Cardiac muscle cell (in vitro differentiated cells and primary cell): ENCODE results near the gene KRT76. TPM values are rescaled to one million over a fixed set of nuclear protein-coding genes. Genes with fewer than 3 reads are reported as not detected.

Source experiments
- DNase-seq, 2 donors: peaks; one replicate each; pipeline versions ENCODE4 v3.0.0 to v3.0.0-alpha.2; 2010 to 2017; ENCODE audit warnings: low read depth in 1 of 2, low spot score in 1 of 2
- H3K27ac ChIP-seq: fragments of 200-600 bp; sonication (generic); 2 replicates; pipeline ENCODE4 v1.5.1; 2016
- H3K27me3 ChIP-seq: fragments of 200-600 bp; sonication (generic); 2 replicates; pipeline ENCODE4 v1.6.0; 2016; ENCODE audit warnings: control low read depth
- H3K36me3 ChIP-seq: fragments of 200-600 bp; sonication (generic); 2 replicates; pipeline ENCODE4 v1.5.1; 2016; ENCODE audit warnings: control low read depth
- H3K4me1 ChIP-seq: fragments of 200-600 bp; sonication (generic); 2 replicates; pipeline ENCODE4 v1.8.1; 2017; ENCODE audit warnings: low read depth, mild to moderate bottlenecking, mixed run types
- H3K4me3 ChIP-seq: fragments of 200-600 bp; sonication (generic); 2 replicates; pipeline ENCODE4 v1.5.1; 2016; ENCODE audit warnings: mild to moderate bottlenecking
- H3K9me3 ChIP-seq: fragments of 200-600 bp; sonication (generic); 2 replicates; pipeline ENCODE4 v1.5.1; 2017; ENCODE audit warnings: low read depth, mild to moderate bottlenecking, control low read depth
- polyA plus RNA-seq: library from polyadenylated mRNA; unstranded; fragments of >200 nt; fragmentation: Nextera tagmentation; extraction: Ambion mirVana; gene quantifications from 2 replicates; pipeline ENCODE4 v1.2.1, GENCODE V29; 2016
- total RNA-seq: library from RNA; depleted of rRNA; stranded (reverse); fragments of >200 nt; gene quantifications from 2 replicates; pipeline ENCODE4 v1.2.3, GENCODE V29; 2016
- TF ChIP-seq, protein P1 (sequence below): IDR thresholded peaks from 2 replicates; pipeline ENCODE4 v1.5.1; 2012; ENCODE audit warnings: low read depth, mild to moderate bottlenecking, low read length

KRT76 gene
- total and polyA plus RNA-seq, 2 experiments from 2014 or later = not detected

DNA sequence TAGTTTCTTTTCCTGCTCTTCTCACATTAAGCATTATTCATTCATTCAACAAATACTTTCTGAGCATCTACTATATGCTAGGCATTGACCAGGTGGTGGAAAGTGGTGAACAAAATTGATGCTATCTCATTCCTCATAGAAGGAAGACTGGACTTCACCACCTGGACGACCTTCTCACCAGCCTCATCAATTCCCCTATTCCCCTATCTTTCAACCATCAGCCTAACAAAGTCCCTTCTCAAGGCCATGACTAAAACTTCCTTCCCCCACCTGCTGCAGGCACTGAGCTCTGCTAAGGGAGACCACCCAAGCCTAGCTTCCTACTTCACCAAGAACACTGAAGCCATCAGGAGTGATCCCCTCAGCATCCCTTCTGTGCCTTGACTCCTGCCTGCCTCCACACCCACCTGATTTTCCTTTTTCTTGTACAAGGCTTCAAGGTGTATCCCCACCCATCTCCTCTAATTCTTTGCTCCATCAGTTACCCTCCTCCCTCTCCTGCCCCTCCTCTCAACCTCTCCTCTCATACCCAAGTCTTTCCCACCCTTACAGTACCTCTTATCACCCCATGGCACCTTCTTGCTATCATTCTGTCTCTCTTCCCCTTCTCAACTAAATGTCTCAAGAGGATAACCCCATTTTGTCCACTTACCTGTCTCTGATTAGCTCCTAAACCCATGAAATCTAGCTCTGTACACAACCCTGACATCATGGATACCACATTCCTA lies 19.5 kb downstream of the KRT76 start:
- Histone ChIP-seq H3K4me3 (no peak overlapping the region), H3K9me3 (no peaks in the 10 kb centered on the region), H3K4me1 (no peaks in the 10 kb centered on the region), H3K27me3 (no peaks in the 10 kb centered on the region), H3K36me3 (no peaks in the 10 kb centered on the region), H3K27ac (no peak overlapping the region)
- TF ChIP-seq, protein P1, sequence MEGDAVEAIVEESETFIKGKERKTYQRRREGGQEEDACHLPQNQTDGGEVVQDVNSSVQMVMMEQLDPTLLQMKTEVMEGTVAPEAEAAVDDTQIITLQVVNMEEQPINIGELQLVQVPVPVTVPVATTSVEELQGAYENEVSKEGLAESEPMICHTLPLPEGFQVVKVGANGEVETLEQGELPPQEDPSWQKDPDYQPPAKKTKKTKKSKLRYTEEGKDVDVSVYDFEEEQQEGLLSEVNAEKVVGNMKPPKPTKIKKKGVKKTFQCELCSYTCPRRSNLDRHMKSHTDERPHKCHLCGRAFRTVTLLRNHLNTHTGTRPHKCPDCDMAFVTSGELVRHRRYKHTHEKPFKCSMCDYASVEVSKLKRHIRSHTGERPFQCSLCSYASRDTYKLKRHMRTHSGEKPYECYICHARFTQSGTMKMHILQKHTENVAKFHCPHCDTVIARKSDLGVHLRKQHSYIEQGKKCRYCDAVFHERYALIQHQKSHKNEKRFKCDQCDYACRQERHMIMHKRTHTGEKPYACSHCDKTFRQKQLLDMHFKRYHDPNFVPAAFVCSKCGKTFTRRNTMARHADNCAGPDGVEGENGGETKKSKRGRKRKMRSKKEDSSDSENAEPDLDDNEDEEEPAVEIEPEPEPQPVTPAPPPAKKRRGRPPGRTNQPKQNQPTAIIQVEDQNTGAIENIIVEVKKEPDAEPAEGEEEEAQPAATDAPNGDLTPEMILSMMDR = no peak
- no peak for DNase-seq

DNA sequence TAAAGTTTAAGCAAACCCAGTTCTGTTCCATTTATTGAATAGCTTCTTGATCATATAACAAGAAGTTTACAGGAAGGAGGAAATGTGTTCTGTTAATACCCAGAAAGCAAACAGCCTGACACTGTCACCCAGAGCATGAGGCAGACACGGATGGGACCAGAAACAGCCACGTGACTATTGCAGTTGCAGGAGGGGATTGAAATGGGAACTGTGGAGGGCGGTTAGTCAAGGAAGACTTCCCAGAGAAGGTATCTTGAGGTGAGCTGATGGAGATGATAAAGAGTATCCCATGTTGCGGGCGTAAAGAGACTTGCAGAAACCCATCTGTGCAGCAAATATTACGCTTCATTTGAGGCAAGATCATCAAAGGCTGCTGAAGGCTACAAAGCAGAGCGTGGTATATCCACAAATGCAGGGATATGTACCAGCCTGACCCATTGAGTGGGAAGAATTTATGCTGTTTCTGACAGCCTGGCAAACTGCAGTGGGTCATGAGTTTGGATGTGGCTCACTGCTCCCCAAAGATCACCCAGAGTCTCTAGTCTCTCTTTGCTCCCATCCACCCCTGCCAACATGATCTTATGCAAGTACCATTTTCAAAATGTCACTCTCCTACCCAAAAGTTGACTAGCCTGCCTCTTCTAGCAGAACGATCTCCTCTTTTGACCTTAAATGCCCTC lies 20.7 kb downstream of the KRT76 start:
- TF ChIP-seq, protein P1 = no peak
- Histone ChIP-seq H3K36me3 (no peaks in the 10 kb centered on the region), H3K4me1 (no peaks in the 10 kb centered on the region), H3K9me3 (no peaks in the 10 kb centered on the region), H3K27ac (no peak overlapping the region), H3K27me3 (peaks cover 4% of the 10 kb centered on the region), H3K4me3 (no peak overlapping the region)
- no peak for DNase-seq

DNA sequence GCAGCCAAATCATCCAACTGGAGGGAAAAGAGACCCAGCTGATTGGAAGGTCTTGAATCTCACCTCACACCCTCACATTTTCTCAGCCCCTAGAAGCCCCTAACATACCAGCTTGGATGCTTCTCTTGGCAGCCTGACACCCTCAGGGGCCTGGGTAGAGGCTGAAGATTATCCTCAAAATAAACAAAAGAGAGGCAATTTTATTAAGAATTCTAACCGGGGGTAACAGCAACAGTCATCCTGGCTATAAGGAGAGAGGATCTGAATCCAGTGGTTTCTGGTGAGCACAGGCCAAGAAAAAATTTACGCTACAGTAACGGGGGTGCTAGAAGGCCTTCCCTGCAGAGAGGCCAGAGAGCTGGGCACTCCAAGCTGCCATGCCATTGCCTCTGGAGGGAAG lies 21.6 kb downstream of the KRT76 start:
- TF ChIP-seq, protein P1 = no peak
- Histone ChIP-seq H3K27me3 (peaks cover 4% of the 10 kb centered on the region), H3K27ac (no peak overlapping the region), H3K9me3 (no peaks in the 10 kb centered on the region), H3K36me3 (no peaks in the 10 kb centered on the region), H3K4me3 (no peak overlapping the region), H3K4me1 (no peaks in the 10 kb centered on the region)
- DNase-seq = no peak

DNA sequence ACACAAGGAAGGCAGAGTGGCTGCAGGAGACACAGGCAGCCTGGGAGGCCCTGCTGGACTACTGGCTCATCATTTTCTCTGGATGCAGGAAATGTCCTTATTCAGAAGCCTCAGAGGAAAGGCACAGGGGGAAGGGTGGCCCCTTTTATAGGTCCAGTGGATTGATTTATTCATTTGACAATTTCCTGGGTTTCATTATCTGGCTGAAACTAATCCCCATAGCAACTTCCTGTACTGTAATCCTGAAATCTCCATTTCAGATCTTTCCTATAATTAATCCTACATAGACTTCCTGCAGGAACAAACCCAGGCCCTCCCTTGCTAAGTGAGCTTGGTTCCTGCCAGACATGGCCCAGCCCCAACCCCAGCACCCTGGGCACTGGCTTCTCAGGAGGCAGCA lies 23.0 kb downstream of the KRT76 start:
- no peaks in the 10 kb centered on the region for H3K9me3 ChIP-seq
- DNase-seq = no peak
- H3K4me1 ChIP-seq = no peaks in the 10 kb centered on the region
- no peaks in the 10 kb centered on the region for H3K36me3 ChIP-seq
- TF ChIP-seq, protein P1 = no peak
- no peak overlapping the region for H3K27ac ChIP-seq
- peaks cover 4% of the 10 kb centered on the region for H3K27me3 ChIP-seq
- no peak overlapping the region for H3K4me3 ChIP-seq

DNA sequence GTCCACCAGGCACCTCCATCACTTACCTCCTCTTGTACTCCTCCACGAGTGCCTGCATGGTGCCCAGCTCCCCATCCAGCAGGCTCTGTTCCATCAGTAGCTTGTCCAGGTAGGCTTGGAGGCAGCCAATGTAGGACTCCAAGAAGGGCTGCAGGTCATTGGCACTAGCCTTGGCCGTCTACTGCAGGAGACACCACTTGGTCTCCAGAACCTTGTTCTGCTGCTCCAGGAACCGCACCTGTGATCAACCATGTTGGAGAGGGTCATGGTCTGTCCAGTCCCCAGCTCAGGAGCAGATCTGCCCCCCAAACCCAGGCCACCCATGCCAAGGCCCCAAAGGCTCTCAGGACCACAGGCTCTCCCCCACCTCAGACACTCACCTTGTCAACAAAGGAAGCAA lies 23.9 kb downstream of the KRT76 start:
- no peaks in the 10 kb centered on the region for H3K36me3 ChIP-seq
- no peak overlapping the region for H3K27ac ChIP-seq
- no peak overlapping the region for H3K4me3 ChIP-seq
- H3K4me1 ChIP-seq = no peaks in the 10 kb centered on the region
- H3K27me3 ChIP-seq = peaks cover 4% of the 10 kb centered on the region
- no peaks in the 10 kb centered on the region for H3K9me3 ChIP-seq
- DNase-seq = no peak
- TF ChIP-seq, protein P1 = no peak
